ENCODE measurements around the gene IQCK. TPM values are rescaled to one million over a fixed set of nuclear protein-coding genes. Genes with fewer than 3 reads are reported as not detected.
"Not testable (repeated sequence)": the region's sequence is repeated elsewhere in the genome, so short reads cannot be mapped to it uniquely, and the experiment has no call there.

The IQCK gene
- polyA plus RNA-seq, 1 experiment, result 4.5 TPM

- POLR2A ChIA-PET, result no interaction called here
- H3K36me3 ChIP-seq (ENCODE audit: control insufficient read depth, insufficient read depth, low read length), result peaks cover 11% of the 10 kb centered on the region
- TF ChIP-seq CTCF (IDR thresholded peaks at IDR 0.05; ENCODE audit: insufficient read depth, low read depth, low read length), result no peak
- H3K27me3 ChIP-seq (ENCODE audit: control insufficient read depth, insufficient read depth, low read length), result no peaks in the 10 kb centered on the region
- DNase-seq (ENCODE audit: low read depth), result no peak
- H3K4me3 ChIP-seq (ENCODE audit: low read depth, low read length), result no peak overlapping the region
- CTCF ChIA-PET, result no interaction called here
These were observed 4.4 kb upstream of the IQCK start for GRCh38 chr16:19713697-19714096.

- no peak for TF ChIP-seq CTCF (IDR thresholded peaks at IDR 0.05; ENCODE audit: insufficient read depth, low read depth, low read length)
- H3K4me3 ChIP-seq (ENCODE audit: low read depth, low read length), result no peak overlapping the region
- ChIA-PET POLR2A (no interaction called here), CTCF (no interaction called here)
- no peak for DNase-seq (ENCODE audit: low read depth)
- H3K27me3 ChIP-seq (ENCODE audit: control insufficient read depth, insufficient read depth, low read length), result no peaks in the 10 kb centered on the region
- H3K36me3 ChIP-seq (ENCODE audit: control insufficient read depth, insufficient read depth, low read length), result peaks cover 7% of the 10 kb centered on the region
These were observed 2.5 kb upstream of the IQCK start for GRCh38 chr16:19715566-19715965.

GRCh38 chr16:19716183-19716582 lies 1.9 kb upstream of the IQCK start:
- Histone ChIP-seq H3K27me3 (ENCODE audit: control insufficient read depth, insufficient read depth, low read length) (no peaks in the 10 kb centered on the region), H3K4me3 (ENCODE audit: low read depth, low read length) (no peak overlapping the region), H3K36me3 (ENCODE audit: control insufficient read depth, insufficient read depth, low read length) (peaks cover 7% of the 10 kb centered on the region)
- CTCF ChIA-PET, result no interaction called here
- TF ChIP-seq CTCF (IDR thresholded peaks at IDR 0.05; ENCODE audit: insufficient read depth, low read depth, low read length), result no peak
- POLR2A ChIA-PET, result no interaction called here
- no peak for DNase-seq (ENCODE audit: low read depth)

GRCh38 chr16:19716728-19717127 lies 1.3 kb upstream of the IQCK start:
- DNase-seq (ENCODE audit: low read depth); H3K36me3 ChIP-seq (ENCODE audit: control insufficient read depth, insufficient read depth, low read length); CTCF ChIA-PET; POLR2A ChIA-PET; H3K27me3 ChIP-seq (ENCODE audit: control insufficient read depth, insufficient read depth, low read length): not testable (repeated sequence)
- H3K4me3 ChIP-seq (ENCODE audit: low read depth, low read length), result peak overlapping the region; percentile 82

- H3K27me3 ChIP-seq (ENCODE audit: control insufficient read depth, insufficient read depth, low read length), result no peaks in the 10 kb centered on the region
- ChIA-PET POLR2A (no interaction called here), CTCF (interaction anchor here (2.0 kb wide), 1 partner anchor 21 kb away, joined by 5 read pairs; no protein-coding TSS in a partner anchor)
- peaks cover 5% of the 10 kb centered on the region for H3K36me3 ChIP-seq (ENCODE audit: control insufficient read depth, insufficient read depth, low read length)
- no peak for DNase-seq (ENCODE audit: low read depth)
- no peak for TF ChIP-seq CTCF (IDR thresholded peaks at IDR 0.05; ENCODE audit: insufficient read depth, low read depth, low read length)
- H3K4me3 ChIP-seq (ENCODE audit: low read depth, low read length), result peak overlapping the region; percentile 82
These were observed 757 bp upstream of the IQCK start for GRCh38 chr16:19717314-19717713.

GRCh38 chr16:19718624-19718965 lies 524 bp downstream of the IQCK start:
- Histone ChIP-seq H3K36me3 (ENCODE audit: control insufficient read depth, insufficient read depth, low read length) (peaks cover 3% of the 10 kb centered on the region), H3K27me3 (ENCODE audit: control insufficient read depth, insufficient read depth, low read length) (no peaks in the 10 kb centered on the region), H3K4me3 (ENCODE audit: low read depth, low read length) (peak overlapping the region; percentile 82)
- no peak for DNase-seq (ENCODE audit: low read depth)
- CTCF ChIA-PET, result interaction anchor here (1.0 to 2.0 kb wide), 4 partner anchors 13 to 173 kb away, joined by 3 to 5 read pairs (median 4); partner anchors contain the start of gene GPRC5B
- no peak for TF ChIP-seq CTCF (IDR thresholded peaks at IDR 0.05; ENCODE audit: insufficient read depth, low read depth, low read length)
- POLR2A ChIA-PET, result no interaction called here

All from BJ (cell line).